HG03442 (cell line): ENCODE measurements around the gene HDLBP.

Source experiments
- ATAC-seq: cut with Tn5 transposase; IDR thresholded peaks from one replicate; pipeline ENCODE4 v1.9.1; 2021; ENCODE audit warnings: mild to moderate bottlenecking, moderate library complexity; ENCODE audit not compliant: unreplicated experiment

Gene HDLBP

GRCh38 chr2:241230435-241230834 is 85.0 kb downstream of the HDLBP start:
- ATAC-seq: no peak

- no peak for ATAC-seq
These were observed 85.7 kb downstream of the HDLBP start for GRCh38 chr2:241229563-241230401.

GRCh38 chr2:241228860-241229516 is 86.5 kb downstream of the HDLBP start:
- no peak for ATAC-seq

- no peak for ATAC-seq
These were observed 87.2 kb downstream of the HDLBP start for GRCh38 chr2:241228081-241228859.

- ATAC-seq: no peak
These were observed 87.9 kb downstream of the HDLBP start for GRCh38 chr2:241227594-241227993.

- ATAC-seq: no peak
These were observed 88.5 kb downstream of the HDLBP start for GRCh38 chr2:241226723-241227572.

- ATAC-seq: no peak
These were observed 89.5 kb downstream of the HDLBP start for GRCh38 chr2:241225983-241226382.

GRCh38 chr2:241225545-241225944 is 89.9 kb downstream of the HDLBP start:
- no peak for ATAC-seq

- no peak for ATAC-seq
These were observed 90.5 kb downstream of the HDLBP start for GRCh38 chr2:241224851-241225438.

- ATAC-seq: no peak
These were observed 91.2 kb downstream of the HDLBP start for GRCh38 chr2:241224018-241224850.

- ATAC-seq: no peak
These were observed 92.1 kb downstream of the HDLBP start for GRCh38 chr2:241223211-241224017.

- ATAC-seq: no peak
These were observed 95.6 kb downstream of the HDLBP start for GRCh38 chr2:241219856-241220356.

- ATAC-seq: no peak
These were observed 96.5 kb downstream of the HDLBP start for GRCh38 chr2:241219030-241219382.

GRCh38 chr2:241218131-241219029 is 97.1 kb downstream of the HDLBP start:
- ATAC-seq: peak; percentile 39

GRCh38 chr2:241217320-241218031 is 98.0 kb downstream of the HDLBP start:
- peak; percentile 54 for ATAC-seq

GRCh38 chr2:241216211-241216761 is 99.2 kb downstream of the HDLBP start:
- no peak for ATAC-seq
